RWPE2 (cell line): Measurements from ENCODE around the gene TTBK1.
"Not testable (repeated sequence)": the region's sequence is repeated elsewhere in the genome, so short reads cannot be mapped to it uniquely, and the experiment has no call there.

Experiments
- ATAC-seq: fragments of 200-7000 bp; cut with Tn5 transposase; 3 replicates; pipeline ENCODE4 v1.9.1; 2021; ENCODE audit warnings: low read depth
- DNase-seq: peaks from one replicate; pipeline ENCODE4 v3.0.0-alpha.2; 2020; ENCODE audit warnings: low spot score
- H3K27ac ChIP-seq: fragments of 450-650 bp; 2 replicates; pipeline ENCODE4 v1.5.1; 2017; ENCODE audit warnings: mild to moderate bottlenecking; ENCODE audit not compliant: poor library complexity, severe bottlenecking
- H3K27me3 ChIP-seq: fragments of 250-450 bp; sonication (Bioruptor Pico); 2 replicates; pipeline ENCODE4 v1.5.1; 2021; ENCODE audit warnings: mild to moderate bottlenecking, moderate library complexity; ENCODE audit not compliant: insufficient read depth, poor library complexity, severe bottlenecking
- H3K36me3 ChIP-seq: fragments of 250-450 bp; sonication (Bioruptor Pico); 2 replicates; pipeline ENCODE4 v1.5.1; 2020; ENCODE audit warnings: low read depth, mild to moderate bottlenecking, moderate library complexity
- H3K4me1 ChIP-seq: fragments of 250-450 bp; sonication (Bioruptor Pico); 2 replicates; pipeline ENCODE4 v1.5.1; 2021; ENCODE audit warnings: mild to moderate bottlenecking, moderate library complexity; ENCODE audit not compliant: insufficient read depth, poor library complexity, severe bottlenecking
- H3K4me3 ChIP-seq: fragments of 250-450 bp; sonication (Bioruptor Pico); 2 replicates; pipeline ENCODE4 v1.5.1; 2021; ENCODE audit warnings: mild to moderate bottlenecking, moderate library complexity; ENCODE audit not compliant: severe bottlenecking
- H3K9me3 ChIP-seq: fragments of 250-450 bp; sonication (Bioruptor Pico); 2 replicates; pipeline ENCODE4 v1.5.1; 2021; ENCODE audit warnings: mild to moderate bottlenecking, moderate library complexity; ENCODE audit not compliant: severe bottlenecking
- TF ChIP-seq, protein P1 (sequence below): fragments of 450-650 bp; IDR thresholded peaks from one replicate; pipeline ENCODE4 v1.5.1; 2017; ENCODE audit warnings: mild to moderate bottlenecking, moderate library complexity; ENCODE audit not compliant: poor library complexity, severe bottlenecking

The TTBK1 gene

DNA sequence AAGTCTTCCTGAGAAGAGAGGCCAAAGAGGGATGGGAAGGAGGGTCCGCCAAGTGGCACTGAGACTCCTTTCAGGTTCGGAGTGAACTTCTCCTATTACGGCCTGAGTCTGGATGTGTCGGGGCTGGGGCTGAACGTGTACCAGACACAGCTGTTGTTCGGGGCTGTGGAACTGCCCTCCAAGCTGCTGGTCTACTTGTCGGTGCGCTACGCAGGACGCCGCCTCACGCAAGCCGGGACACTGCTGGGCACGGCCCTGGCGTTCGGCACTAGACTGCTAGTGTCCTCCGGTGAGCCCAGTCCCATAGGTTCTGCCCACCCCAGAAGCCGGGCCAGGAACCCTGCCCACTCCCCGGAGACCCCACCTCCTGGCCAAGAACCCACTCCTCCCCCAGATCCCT is 58.8 kb downstream of the TTBK1 start:
- TF ChIP-seq, protein P1, sequence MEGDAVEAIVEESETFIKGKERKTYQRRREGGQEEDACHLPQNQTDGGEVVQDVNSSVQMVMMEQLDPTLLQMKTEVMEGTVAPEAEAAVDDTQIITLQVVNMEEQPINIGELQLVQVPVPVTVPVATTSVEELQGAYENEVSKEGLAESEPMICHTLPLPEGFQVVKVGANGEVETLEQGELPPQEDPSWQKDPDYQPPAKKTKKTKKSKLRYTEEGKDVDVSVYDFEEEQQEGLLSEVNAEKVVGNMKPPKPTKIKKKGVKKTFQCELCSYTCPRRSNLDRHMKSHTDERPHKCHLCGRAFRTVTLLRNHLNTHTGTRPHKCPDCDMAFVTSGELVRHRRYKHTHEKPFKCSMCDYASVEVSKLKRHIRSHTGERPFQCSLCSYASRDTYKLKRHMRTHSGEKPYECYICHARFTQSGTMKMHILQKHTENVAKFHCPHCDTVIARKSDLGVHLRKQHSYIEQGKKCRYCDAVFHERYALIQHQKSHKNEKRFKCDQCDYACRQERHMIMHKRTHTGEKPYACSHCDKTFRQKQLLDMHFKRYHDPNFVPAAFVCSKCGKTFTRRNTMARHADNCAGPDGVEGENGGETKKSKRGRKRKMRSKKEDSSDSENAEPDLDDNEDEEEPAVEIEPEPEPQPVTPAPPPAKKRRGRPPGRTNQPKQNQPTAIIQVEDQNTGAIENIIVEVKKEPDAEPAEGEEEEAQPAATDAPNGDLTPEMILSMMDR = no peak
- H3K4me3 ChIP-seq = no peak overlapping the region
- ATAC-seq = no peak

DNA sequence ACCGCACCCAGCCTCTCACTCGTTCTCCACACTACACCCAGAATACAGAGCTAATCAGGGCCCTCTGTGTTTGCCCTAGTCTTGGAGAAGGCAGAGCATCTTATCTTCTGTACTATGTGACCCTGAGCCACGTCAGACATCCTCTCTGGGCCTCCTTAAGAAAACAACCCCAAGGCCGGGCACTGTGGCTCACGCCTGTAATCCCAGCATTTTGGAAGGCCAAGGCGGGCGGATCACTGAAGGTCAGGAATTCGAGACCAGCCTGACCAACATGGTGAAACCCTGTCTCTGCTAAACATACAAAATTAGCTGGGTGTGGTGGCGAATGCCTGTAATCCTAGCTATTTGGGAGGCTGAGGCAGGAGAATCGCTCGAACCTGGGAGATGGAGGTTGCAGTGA is 59.7 kb downstream of the TTBK1 start:
- ATAC-seq, DNase-seq, H3K27me3 ChIP-seq, H3K27ac ChIP-seq, H3K4me3 ChIP-seq, H3K36me3 ChIP-seq, H3K9me3 ChIP-seq, H3K4me1 ChIP-seq: not testable (repeated sequence)

More for the DNA sequence above, 58.8 kb downstream of the TTBK1 start:
- H3K27ac ChIP-seq = no peak overlapping the region
- no peaks in the 10 kb centered on the region for H3K27me3 ChIP-seq
- no peaks in the 10 kb centered on the region for H3K36me3 ChIP-seq
- no peak for DNase-seq
- no peaks in the 10 kb centered on the region for H3K9me3 ChIP-seq
- H3K4me1 ChIP-seq = no peaks in the 10 kb centered on the region

DNA sequence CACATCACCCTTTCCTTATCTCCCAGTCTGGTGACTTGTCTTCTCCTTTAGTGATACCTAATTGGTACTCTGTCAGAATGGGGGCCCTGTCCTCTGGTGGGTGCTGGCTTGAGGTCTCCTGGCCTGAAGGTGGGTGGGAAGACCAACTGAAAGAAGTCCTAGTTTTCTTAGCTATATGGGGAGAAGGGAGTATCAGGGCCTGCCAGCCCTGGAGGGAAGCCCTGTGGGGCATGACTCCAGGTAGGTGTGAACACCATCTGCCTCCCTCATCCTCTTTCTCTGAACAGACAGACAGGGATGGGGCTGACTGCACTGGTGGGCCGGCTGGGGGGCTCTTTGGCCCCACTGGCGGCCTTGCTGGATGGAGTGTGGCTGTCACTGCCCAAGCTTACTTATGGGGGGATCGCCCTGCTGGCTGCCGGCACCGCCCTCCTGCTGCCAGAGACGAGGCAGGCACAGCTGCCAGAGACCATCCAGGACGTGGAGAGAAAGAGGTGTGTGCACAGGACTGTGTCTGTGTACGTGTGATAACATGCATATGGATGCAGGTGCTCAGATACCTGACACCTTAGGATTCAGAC is 60.6 kb downstream of the TTBK1 start:
- TF ChIP-seq, protein P1 = no peak
- Histone ChIP-seq H3K27ac (no peak overlapping the region), H3K27me3 (no peaks in the 10 kb centered on the region), H3K4me3 (no peak overlapping the region), H3K9me3 (no peaks in the 10 kb centered on the region), H3K4me1 (no peaks in the 10 kb centered on the region), H3K36me3 (no peaks in the 10 kb centered on the region)
- ATAC-seq = no peak
- DNase-seq = no peak

DNA sequence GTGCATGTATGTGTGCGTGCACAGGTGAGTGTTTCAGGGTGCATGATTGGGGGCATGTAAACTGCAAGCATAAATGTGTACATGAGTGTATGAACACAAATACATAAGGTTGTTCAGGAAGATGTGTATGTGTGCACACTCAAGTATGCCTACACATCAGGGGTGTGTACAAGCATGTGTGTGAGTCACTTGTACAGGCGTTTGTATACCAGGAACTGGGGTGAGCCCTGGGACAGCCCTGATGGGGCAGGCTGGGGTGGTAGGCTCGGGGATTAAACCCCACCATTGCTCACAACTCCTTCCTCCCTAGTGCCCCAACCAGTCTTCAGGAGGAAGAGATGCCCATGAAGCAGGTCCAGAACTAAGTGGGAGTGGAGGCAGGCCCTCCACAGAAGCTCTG is 61.1 kb downstream of the TTBK1 start:
- Histone ChIP-seq H3K4me1 (no peaks in the 10 kb centered on the region), H3K27me3 (no peaks in the 10 kb centered on the region), H3K4me3 (no peak overlapping the region), H3K9me3 (peaks cover 2% of the 10 kb centered on the region), H3K36me3 (no peaks in the 10 kb centered on the region), H3K27ac (no peak overlapping the region)
- TF ChIP-seq, protein P1 = no peak
- DNase-seq (no peak), ATAC-seq (no peak)

DNA sequence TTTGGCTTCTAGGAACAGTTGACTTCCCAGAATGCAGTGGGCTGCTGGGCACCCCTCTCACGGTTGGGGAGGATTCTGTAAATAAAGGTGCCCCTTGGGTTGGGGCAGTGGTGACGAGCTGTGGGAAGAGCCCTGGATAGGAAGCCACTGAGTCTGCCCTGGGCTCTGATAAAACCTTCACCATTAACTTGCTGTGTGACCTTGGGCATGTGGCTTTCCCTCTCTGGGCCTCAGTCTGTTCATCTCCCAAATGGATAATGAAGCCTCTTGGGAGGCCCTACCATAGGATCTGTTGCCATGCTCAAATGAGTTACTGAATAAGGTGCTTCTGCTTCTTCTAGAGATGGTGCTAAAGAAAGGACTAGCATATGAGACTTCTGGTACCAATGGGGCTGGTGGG is 61.6 kb downstream of the TTBK1 start:
- H3K4me1 ChIP-seq = no peaks in the 10 kb centered on the region
- peaks cover 2% of the 10 kb centered on the region for H3K9me3 ChIP-seq
- no peaks in the 10 kb centered on the region for H3K36me3 ChIP-seq
- no peak for ATAC-seq
- no peaks in the 10 kb centered on the region for H3K27me3 ChIP-seq
- no peak overlapping the region for H3K27ac ChIP-seq
- no peak for DNase-seq
- H3K4me3 ChIP-seq = no peak overlapping the region
- TF ChIP-seq, protein P1 = no peak
